ENCODE data around the gene TP63.
A peak's percentile ranks its signal among the peaks of the same experiment; 100 is the strongest.
"Not testable (repeated sequence)": the region's sequence is repeated elsewhere in the genome, so short reads cannot be mapped to it uniquely, and the experiment has no call there.

The TP63 gene

DNA sequence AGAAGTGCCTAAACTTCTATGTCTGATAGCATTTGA is at the start of gene TP63:
Gene TP63, plus strand, starts transcription at position 17 of the 36 bp plus-strand sequence. CDS start 127 bp downstream, outside the sequence.
- no peak for DNase-seq (ENCODE audit: low read depth in 2 of 2)

DNA sequence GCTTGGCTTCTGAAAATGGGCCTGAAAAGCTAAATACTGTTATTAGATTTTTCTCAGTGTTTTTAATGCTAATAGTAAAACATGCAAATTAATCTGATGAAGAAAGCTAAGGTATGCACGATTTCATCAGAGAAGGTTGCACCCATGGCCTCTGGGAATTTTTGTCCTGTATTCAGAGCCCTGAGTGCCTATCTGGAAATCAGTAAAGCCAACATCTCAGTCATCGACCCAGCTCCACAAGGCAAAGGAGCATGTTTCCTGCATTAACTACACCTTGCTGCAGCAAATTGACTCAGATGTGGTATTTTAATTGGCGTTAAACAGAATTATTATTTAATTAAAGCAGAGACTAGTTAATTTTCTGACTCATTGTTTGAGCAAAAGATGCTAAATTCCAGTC is 49.0 kb upstream of the TP63 start:
- DNase-seq (ENCODE audit: low read depth in 2 of 2): no peak

DNA sequence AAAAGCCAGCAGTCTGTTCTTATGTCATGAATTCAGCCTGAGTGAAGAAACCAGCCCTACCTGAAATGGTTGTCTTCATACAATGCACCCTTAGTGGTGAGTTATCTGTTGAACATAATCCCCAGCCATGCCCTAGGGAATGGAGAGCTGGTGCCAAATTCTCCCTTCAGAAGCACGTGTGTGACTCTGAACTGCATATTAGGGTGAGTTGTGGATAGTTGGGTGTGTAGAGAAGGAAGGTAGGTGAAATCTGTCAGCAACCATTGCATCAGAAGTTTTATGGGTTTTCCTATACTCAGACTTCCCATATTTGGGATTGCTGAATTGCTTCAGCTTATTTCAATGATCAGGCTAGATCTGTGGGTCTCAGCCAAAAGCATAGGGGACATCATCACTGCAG is 46.5 kb upstream of the TP63 start:
- DNase-seq (ENCODE audit: low read depth in 2 of 2): peak; percentile 16 to 18

DNA sequence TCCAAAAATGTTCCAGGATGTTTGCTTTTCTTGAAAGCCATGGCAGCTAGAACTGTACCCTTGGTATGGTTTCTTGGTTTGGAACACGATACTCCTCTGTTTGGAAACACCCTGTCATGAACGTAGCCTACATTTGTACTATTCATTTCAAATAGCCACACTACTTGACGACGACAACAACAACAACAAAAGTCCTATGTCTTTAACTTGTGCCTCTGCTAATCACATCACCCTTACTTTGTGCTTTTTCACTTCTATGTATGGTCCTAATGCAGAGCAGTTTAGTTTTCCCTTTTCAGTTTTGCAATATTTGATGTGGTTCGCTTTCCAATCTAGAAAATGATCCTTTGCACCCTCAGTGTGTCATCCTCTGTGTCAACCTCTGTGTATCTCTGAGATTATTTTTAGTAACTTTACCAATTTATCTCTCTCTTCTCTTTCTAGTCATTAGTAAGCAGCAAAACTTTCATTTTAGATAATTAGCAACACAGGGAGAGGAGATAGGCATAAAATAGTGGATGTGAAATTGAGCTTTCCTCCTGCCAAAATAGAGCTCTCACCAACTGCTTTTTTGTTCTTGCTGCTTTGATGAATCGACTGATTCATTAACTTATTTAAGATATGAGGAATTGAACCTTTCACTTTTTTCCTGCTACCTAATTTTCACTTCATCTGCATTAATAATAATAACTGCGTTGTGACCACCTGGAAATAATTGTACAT is 44.1 kb upstream of the TP63 start:
- no peak for DNase-seq (ENCODE audit: low read depth in 2 of 2)

DNA sequence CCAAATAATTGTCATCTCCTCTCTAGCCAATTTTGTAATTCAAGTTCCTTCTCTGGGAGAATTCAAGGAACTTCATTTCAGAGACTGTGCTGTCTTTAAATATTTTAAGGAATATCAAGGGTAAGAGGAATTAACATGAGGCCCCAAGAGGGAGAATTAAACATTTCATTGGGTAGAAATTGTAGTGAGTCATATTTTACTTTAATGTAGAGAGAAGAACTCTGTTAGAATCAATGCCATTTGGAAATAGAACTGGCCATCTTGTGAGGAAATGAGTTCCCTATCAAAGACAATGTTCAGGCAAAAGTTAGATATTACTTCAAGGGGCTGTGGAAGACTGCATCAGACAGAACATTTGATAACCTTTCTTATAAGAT is 43.5 kb upstream of the TP63 start:
- no peak for DNase-seq (ENCODE audit: low read depth in 2 of 2)

DNA sequence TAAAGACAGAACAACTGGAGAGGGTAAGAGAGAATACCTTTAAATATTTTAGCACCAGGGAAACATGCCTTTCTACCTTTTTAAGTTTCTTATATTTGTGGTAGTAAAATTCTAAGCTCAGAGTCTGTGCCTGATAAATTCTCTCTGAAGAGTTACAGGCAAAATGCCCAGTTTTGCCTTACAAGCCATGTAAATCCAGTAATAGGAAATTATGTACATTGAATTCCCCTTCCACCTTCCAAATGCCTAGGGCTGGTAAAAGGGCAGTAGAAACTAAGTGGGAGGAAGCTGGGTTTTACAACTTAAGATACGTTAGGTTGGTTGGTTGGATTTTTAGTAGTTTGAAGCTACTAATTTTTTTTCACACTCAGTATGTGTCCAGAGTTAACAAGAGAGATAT is 43.1 kb upstream of the TP63 start:
- peak; percentile 30 to 36 for DNase-seq (ENCODE audit: low read depth in 2 of 2)

DNA sequence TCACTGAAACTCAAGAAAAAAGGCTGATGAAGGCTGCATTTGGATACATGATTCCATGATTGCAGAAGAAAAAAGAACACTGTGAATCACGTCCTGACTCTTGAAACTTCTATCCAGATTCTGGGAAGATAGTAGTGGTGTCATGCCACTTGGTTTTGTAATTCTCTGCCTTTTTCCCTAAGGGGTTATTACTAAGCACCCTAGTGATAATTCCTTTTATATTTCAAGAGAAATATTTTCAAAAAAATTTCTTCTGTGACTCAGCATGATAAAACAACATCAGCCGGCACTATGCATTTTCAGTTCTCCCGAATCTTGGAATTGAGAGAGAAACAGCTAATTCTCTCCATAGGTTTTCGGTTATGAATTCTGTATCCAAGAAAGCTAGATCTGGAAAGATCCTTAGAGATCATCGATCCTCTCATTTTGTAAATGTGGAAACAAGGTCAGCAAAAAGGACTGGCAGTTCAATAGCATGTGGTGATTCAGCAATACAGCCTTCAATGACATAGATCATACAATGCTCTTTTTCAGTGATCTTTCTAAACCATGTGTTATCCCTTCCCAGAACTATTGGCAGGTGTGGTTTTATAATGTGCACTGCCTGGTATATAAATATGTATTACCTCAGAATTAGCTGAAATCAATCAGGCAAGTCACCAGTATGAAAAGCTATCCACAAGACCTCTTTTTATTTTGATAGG is 42.6 kb upstream of the TP63 start:
- peak; percentile 80 for DNase-seq (ENCODE audit: low read depth in 2 of 2)

DNA sequence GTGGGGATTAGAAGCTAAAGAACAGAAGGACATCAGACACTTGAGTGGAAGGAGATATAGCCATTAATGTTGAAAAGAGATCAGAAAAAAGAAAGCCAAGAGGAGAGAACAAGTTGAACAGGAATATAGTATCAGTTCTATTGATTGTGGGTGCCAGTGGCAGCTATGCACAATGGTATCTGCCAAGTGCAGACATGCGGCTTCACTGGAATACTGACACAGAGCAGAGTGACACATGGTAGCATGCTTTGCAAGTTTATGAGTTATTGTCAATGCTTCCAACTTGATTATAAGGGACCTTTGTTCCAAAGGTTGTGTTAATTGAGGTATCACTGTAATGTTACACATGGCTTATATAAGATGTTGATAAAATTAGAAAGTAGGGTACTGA is 42.0 kb upstream of the TP63 start:
- no peak for DNase-seq (ENCODE audit: low read depth in 2 of 2)

DNA sequence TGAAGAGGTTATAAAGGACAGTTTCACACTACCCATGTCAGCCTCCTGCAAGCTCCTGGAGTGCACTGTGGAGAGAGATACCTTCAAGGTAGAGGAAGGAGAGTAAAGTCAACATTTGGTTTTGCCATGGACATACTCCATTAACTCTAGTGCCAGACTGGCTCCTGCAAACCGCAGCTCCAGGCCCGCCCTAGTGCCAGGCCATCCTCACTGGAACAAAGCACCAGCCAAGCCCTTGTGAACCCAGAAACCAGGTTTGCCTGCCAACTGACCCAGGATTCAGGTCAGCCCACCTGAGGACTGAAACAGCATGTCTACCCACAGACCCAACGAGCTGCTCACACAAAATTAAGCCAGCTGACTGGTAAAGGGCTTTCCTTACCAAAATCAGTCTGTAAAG is 41.0 kb upstream of the TP63 start:
- DNase-seq (ENCODE audit: low read depth in 2 of 2): no peak

DNA sequence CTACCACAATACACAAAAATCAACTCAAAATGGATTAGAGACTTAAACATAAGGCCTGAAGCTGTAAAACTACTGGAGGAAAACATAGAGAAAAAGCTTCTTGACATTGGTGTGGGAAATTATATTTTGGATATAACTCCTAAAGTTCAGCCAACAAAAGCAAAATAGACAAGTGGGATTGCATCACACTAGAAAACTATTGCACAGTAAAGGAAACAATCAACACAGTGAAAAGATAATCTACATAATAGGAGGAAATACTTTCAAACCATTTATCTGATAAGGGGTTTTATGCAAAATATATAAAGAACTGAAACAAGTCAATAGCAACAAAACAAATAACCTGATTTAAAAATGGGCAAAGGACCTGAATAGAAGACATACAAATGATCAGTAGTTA is 37.6 kb upstream of the TP63 start:
- no peak for DNase-seq (ENCODE audit: low read depth in 2 of 2)

DNA sequence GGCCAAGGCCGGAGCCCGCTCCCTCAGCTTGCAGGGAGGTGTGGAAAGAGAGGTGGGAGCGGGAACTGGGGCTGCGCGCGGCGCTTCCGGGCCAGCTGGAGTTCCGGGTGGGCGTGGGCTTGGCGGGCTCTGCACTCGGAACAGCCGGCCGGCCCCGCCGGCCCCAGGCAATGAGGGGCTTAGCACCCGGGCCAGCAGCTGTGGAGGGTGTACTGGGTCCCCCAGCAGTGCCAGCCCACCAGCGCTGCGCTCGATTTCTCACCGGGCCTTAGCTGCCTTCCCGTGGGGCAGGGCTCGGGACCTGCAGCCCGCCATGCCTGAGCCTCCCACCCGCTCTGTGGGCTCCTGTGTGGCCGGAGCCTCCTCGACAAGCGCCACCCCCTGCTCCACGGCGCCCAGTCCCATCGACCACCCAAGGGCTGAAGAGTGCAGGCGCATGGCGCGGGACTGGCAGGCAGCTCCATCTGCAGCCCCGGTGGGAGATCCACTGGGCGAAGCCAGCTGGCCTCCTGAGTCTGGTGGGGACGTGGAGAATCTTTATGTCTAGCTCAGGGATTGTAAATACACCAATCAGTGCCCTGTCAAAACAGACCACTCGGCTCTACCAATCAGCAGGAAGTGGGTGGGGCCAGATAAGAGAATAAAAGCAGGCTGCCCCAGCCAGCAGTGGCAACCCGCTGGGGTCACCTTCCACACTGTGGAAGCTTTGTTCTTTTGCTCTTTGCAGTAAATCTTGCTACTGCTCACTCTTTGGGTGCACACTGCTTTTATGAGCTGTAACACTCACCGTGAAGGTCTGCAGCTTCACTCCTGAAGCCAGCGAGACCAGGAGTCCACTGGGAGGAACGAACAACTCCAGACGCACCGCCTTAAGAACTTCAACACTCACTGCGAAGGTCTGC is 34.9 kb upstream of the TP63 start:
- DNase-seq (ENCODE audit: low read depth in 2 of 2): not testable (repeated sequence)

DNA sequence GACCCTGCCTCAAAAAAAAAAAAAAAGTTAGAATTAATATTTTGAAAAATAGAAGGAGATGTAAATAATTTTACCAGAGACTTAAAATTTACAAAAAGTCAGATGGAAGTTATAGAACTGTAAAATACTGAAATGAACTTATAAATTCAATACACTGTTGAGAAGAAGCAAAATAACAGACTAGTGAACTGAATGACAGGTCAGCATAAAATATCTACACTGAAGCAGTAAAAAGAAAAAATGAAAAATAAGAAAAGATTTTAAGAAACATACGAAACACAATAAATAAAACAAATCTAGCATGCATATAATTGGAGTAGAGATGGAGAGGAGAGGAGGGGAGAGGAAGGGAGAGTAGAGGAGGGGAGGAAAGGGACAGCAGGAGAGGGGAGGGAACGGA is 33.3 kb upstream of the TP63 start:
- no peak for DNase-seq (ENCODE audit: low read depth in 2 of 2)

DNA sequence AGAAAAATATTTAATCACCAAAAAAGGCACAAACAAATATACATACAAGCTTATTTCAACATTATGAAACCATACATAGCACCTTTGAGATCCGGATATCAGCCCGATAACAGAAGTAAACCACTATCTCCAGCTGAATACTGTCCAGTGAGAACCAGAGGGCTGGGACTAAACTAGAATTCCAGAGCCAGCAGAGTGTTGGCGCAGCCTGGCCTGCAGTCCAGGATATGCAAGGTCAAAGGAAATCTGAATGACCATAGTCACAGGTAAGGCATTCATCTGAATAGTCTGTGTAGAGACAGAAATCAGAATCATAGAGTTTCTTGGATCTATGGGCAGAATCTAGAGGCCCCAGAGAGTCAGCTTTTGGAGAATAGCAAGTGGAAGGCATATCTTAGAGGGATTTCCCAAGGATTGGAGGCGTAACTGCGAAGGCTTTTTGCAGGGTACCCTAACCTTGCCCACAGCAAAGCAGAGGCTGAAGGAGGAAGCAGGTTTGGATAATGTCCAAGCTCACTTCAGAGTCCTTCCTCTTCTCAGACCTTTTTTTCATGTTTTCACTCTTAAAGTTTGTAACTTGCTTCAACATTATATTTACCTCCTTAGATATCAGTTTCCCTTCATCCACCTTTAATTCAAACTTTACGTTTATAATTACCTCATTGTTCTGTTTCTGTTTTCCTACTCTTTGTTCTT is 32.5 kb upstream of the TP63 start:
- DNase-seq (ENCODE audit: low read depth in 2 of 2): no peak

DNA sequence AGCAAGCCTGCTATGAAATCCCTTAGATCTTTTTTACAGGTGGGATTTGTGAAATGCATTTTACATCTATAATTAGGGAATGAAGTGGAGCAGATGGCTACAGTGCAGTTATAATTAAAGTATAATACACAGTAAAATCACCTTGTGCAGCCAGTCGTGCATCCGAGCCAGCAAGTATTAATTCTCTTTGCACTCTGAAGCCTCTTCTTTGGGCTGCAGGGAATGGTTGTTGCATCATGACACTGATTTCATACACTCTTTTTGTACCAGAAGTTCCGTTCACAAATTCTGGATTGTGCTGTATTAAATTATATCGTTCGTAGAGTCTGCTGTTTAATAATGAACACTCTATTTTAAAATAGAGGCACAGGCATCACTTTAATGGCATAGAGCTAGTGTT is 28.7 kb upstream of the TP63 start:
- DNase-seq (ENCODE audit: low read depth in 2 of 2): no peak

DNA sequence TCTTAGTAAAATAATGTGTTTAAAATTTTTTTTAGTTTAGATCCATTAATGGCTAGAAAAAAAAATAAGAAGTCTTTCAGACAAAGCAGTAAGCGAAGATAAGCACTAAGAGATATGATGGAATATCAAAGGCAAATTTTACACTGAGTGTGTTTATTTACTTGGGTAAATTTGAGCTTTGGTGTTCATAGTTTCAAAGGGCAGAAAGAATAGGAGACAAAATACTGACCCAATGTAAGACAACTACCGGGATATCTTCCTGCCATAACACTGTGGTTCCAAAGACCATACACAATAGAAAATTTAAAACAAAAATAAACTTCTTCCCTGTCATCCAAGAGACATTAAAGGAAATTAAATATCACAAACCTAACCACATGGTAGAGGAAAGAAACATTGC is 25.5 kb upstream of the TP63 start:
- DNase-seq (ENCODE audit: low read depth in 2 of 2): no peak

DNA sequence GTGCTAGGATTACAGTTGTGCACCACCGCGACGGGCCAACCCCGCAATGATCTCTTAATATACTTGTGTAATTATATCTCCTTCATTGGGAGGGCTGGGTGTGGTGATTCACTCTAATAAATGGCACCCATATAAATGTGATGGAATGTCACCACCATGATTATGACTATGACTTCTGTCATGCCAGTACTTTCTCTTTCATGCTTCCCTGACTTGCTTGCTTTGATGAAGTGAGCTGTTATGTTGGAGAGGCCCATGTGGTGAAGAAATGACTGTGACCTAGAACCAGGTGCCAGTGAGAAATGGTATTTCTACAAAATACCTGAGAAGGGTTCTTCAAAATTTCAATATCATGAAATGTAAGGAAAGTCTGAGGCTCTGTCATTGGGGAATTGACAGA is 24.4 kb upstream of the TP63 start:
- DNase-seq (ENCODE audit: low read depth in 2 of 2): no peak

DNA sequence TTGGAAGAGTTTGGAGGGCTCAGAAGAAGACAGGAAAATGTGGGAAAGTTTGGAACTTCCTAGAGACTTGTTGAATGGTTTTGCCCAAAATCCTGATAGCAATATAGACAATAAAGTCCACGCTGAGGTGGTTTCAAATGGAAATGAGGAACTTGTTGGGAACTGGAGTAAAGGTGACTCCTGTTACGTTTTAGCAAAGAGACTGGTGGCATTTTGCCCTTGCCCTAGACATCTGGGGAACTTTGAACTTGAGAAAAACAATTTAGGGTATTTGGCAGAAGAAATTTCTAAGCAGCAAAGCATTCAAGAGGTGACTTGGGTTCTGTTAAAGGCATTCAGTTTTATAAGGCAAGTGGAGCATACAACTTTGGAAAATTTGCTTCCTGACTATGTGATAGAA is 18.5 kb upstream of the TP63 start:
- DNase-seq (ENCODE audit: low read depth in 2 of 2): not testable (repeated sequence)

DNA sequence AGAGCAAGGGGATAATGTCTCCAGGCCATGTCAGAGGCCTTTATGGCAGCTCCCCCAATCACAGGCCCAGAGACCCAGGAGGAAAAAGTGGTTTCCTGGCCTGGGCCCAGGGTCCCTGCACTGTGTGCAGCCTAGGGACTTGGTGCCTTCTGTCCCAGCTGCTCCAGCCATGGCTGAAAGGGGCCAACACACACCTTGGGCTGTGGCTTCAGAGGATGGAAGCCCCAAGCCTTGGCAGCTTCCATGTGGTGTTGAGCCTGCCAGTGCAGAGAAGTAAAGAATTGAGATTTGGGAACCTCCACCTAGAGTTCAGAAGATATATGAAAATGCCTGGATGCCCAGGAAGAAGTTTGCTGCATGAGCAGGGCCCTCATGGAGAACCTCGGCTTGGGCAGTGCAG is 18.1 kb upstream of the TP63 start:
- DNase-seq (ENCODE audit: low read depth in 2 of 2): no peak

DNA sequence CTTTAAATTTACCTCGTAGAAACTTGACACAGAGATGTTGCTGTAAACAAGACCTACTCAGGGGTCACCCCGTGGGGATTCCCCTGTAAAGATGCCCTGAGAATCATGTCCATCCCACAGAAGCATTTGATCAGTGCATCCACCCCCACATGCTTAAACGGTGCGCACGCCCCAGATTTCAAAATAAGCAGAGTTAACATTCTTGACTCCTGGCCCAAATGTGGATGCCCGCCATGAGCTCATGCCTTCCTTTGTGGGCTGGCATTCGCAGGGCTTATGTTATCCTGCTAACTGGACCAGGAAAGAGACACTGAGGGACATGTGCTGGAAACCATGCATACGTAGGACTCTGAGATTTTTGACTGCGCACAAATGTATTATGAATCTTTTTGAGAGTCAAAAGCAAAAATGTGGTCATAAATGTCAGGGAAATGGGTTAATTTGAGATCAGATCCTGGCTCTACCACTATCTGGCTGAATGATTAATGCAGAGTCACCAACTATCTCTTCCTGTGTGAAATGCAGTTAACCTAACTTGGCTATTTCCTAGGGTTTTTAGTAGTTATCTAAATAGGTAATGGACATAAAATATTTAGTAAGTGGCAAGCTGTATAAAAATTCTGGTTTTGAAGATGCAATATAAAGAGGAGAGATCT is 9.1 kb upstream of the TP63 start:
- DNase-seq (ENCODE audit: low read depth in 2 of 2): no peak

DNA sequence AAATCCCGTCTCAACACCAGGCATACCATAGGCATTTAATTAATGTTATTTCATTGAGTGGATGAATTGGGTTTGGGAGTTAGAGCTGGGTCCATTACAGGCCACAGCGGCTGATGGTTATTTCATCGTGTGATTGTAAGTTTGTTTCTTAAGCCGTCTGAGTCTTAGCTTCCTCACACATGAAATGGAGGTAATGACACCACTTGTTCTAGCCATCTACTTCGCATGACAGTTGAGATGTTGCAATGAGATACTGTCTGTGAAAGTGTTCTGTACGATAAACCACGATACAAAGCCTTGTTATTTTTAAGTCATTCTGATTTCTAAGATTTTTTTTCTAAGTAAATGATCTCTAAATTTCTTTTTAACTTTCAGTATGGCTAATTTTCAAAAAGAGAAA is 8.6 kb upstream of the TP63 start:
- DNase-seq (ENCODE audit: low read depth in 2 of 2): no peak

DNA sequence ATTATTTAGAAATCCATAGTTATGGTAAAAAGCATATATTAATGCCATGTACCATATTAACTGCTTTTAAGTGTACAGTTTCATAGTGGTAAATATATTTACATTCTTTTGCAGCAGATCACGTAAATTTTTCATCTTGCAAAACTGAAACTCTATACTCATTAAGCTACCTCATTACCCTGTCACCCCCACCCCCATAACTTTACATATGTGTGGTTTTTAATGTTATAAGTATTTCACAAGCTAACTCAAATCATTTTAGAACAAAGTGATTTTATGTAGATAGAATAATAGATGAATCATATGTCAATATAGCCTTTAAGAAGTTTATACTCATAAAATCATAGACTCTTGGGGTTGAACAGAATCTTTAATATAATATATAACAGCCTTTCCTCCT is 7.1 kb upstream of the TP63 start:
- DNase-seq (ENCODE audit: low read depth in 2 of 2): peak; percentile 14 to 17

DNA sequence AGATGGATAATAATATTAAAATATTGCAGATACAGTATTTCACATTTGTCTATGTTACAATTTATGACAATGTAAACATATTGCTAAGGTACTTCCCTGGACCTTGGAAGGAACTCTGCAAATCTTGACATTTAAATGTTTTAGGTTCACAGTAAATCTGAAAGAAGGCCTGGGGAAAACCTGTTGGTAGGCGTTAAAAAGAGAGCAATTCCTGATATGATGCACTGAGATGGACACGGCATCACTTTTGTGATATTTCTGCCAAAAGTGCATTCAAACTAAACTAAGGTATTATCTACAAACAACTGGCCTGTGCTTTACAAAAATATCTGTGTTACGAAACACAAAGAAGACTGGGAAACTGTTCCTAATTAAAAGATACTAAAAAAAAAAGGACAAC is 6.1 kb upstream of the TP63 start:
- DNase-seq (ENCODE audit: low read depth in 2 of 2): no peak

Data from fibroblast of skin of left quadriceps (primary cell).